ENCODE results near the gene GSTM3. TPM values are rescaled to one million over a fixed set of nuclear protein-coding genes. Genes with fewer than 3 reads are reported as not detected.
"Not testable (repeated sequence)": the region's sequence is repeated elsewhere in the genome, so short reads cannot be mapped to it uniquely, and the experiment has no call there.

GSTM3 gene
- total RNA-seq, 1 donor from 2014 or later, result 4.7 TPM

GRCh38 chr1:109768820-109769219 lies 28.0 kb upstream of the GSTM3 start:
- no peak for TF ChIP-seq CTCF (IDR thresholded peaks at IDR 0.05; ENCODE audit: insufficient read depth, low read length, severe bottlenecking)
- Histone ChIP-seq H3K27me3 (ENCODE audit: control insufficient read depth, insufficient read depth, low read length) (no peaks in the 10 kb centered on the region), H3K4me3 (ENCODE audit: low read depth, low read length) (no peak overlapping the region), H3K36me3 (ENCODE audit: control insufficient read depth, insufficient read depth, low read length) (no peaks in the 10 kb centered on the region)
- DNase-seq (ENCODE audit: low read depth) (no peak), FAIRE-seq (no peak)

- no peak for TF ChIP-seq CTCF (IDR thresholded peaks at IDR 0.05; ENCODE audit: insufficient read depth, low read length, severe bottlenecking)
- H3K4me3 ChIP-seq (ENCODE audit: low read depth, low read length), result no peak overlapping the region
- no peak for DNase-seq (ENCODE audit: low read depth)
- FAIRE-seq, result no peak
- H3K36me3 ChIP-seq (ENCODE audit: control insufficient read depth, insufficient read depth, low read length), result no peaks in the 10 kb centered on the region
- H3K27me3 ChIP-seq (ENCODE audit: control insufficient read depth, insufficient read depth, low read length), result no peaks in the 10 kb centered on the region
Measured at GRCh38 chr1:109768335-109768650, 27.5 kb upstream of the GSTM3 start.

DNA sequence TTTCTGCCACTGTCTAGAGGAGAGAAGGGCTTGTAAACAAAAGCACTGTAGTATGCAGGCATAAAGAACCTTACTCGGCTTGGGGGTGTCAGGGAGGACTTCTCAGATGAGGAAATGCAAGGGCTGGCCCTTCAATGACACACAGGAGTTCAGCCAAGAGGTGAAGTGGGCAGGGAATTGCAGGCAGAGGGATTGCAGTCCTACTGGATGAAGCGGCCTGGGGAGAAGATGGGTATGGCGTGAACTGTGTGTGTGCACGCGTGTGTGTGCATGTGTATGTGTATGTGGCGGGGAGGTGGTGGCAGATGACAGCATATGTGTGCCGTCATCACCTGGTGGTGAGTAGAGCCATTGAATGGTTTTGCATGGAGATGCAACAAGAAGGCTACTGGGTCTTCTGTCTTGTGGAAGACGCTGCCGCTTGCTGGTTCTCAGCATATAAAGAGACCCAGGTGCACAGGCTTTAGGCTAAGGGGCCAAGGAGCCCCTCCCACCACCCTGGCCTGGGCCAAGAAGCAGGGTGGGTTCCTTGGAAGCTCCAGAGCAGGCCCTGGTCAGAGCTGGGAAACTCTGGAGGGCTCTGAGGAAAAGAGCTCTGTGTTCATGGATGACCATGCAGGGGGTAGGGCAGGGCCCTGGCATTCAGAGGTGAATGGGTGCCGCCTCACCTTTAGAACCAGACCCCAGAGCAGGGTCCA lies 26.9 kb upstream of the GSTM3 start:
- H3K36me3 ChIP-seq (ENCODE audit: control insufficient read depth, insufficient read depth, low read length), result no peaks in the 10 kb centered on the region
- no peaks in the 10 kb centered on the region for H3K27me3 ChIP-seq (ENCODE audit: control insufficient read depth, insufficient read depth, low read length)
- FAIRE-seq, result no peak
- TF ChIP-seq CTCF (IDR thresholded peaks at IDR 0.05; ENCODE audit: insufficient read depth, low read length, severe bottlenecking), result no peak
- DNase-seq (ENCODE audit: low read depth), result no peak
- H3K4me3 ChIP-seq (ENCODE audit: low read depth, low read length), result no peak overlapping the region

DNA sequence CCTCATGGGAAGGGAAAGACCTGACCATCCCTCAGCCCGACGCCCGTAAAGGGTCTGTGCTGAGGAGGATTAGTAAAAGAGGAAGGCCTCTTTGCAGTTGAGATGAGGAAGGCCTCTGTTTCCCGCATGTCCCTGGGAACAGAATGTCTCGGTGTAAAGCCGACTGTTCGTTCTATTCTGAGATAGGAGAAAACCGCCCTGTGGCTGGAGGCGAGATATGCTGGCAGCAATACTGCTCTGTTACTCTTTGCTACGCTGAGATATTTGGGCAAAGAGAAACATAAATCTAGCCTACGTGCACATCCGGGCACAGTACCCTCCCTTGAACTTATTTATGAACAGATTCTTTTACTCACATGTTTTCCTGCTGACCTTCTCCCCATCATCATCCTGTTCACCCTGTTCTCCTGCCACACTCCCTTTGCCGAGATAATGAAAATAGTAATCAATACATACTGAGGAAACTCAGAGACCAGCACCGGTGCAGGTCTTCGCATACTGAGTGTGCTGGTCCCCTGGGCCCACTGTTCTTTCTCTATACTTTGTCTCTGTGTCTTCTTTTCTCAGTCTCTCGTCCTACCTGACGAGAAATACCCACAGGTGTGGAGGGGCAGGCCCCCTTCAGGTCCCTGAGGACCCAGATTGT lies 26.3 kb upstream of the GSTM3 start:
- not testable (repeated sequence) for H3K27me3 ChIP-seq (ENCODE audit: control insufficient read depth, insufficient read depth, low read length); H3K4me3 ChIP-seq (ENCODE audit: low read depth, low read length); DNase-seq (ENCODE audit: low read depth); FAIRE-seq; H3K36me3 ChIP-seq (ENCODE audit: control insufficient read depth, insufficient read depth, low read length)

GRCh38 chr1:109765896-109766615 lies 25.2 kb upstream of the GSTM3 start:
- no peak for TF ChIP-seq CTCF (IDR thresholded peaks at IDR 0.05; ENCODE audit: insufficient read depth, low read length, severe bottlenecking)
- DNase-seq (ENCODE audit: low read depth), result no peak
- FAIRE-seq, result peak; percentile 36
- no peak overlapping the region for H3K4me3 ChIP-seq (ENCODE audit: low read depth, low read length)
- H3K36me3 ChIP-seq (ENCODE audit: control insufficient read depth, insufficient read depth, low read length), result no peaks in the 10 kb centered on the region
- no peaks in the 10 kb centered on the region for H3K27me3 ChIP-seq (ENCODE audit: control insufficient read depth, insufficient read depth, low read length)

GRCh38 chr1:109765483-109765815 lies 24.6 kb upstream of the GSTM3 start:
- Histone ChIP-seq H3K4me3 (ENCODE audit: low read depth, low read length) (no peak overlapping the region), H3K27me3 (ENCODE audit: control insufficient read depth, insufficient read depth, low read length) (no peaks in the 10 kb centered on the region), H3K36me3 (ENCODE audit: control insufficient read depth, insufficient read depth, low read length) (no peaks in the 10 kb centered on the region)
- FAIRE-seq (no peak), DNase-seq (ENCODE audit: low read depth) (no peak)
- TF ChIP-seq CTCF (IDR thresholded peaks at IDR 0.05; ENCODE audit: insufficient read depth, low read length, severe bottlenecking), result no peak

Measured in bronchial epithelial cell (primary cell).